DND-41 (cell line): ENCODE data around the gene LCTL.

Source experiments
- EZH2 ChIP-seq: IDR thresholded peaks from 3 replicates; pipeline ENCODE4 v1.6.1; 2012; ENCODE audit warnings: borderline replicate concordance, low read depth, mild to moderate bottlenecking, moderate library complexity, low read length, inconsistent platforms; ENCODE audit not compliant: severe bottlenecking
- TF ChIP-seq, protein P1 (sequence below): IDR thresholded peaks from 2 replicates; pipeline ENCODE4 v1.5.1; 2012; ENCODE audit warnings: borderline replicate concordance, low read length, moderate library complexity, mild to moderate bottlenecking; ENCODE audit not compliant: poor library complexity, severe bottlenecking; ENCODE audit errors: extremely low read depth

DNA sequence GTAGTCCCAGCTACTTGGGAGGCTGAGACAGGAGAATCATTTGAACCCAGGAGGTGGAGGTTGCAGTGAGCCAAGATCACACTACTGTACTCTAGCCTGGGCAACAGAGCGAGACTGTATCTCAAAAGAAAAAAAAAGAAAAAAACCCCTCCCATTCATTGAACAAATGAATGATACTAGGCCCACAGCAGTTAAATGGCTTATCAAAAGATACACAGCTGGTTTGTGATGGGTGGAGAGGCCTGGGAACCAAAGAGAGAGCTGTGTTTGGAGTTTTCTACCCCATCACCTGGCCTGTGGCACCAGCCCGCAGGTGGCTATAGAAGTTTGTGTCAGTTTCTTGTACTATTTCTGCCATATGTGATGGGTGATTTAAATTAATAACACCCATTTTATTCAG lies 43.1 kb upstream of the LCTL start:
- TF ChIP-seq, protein P1, sequence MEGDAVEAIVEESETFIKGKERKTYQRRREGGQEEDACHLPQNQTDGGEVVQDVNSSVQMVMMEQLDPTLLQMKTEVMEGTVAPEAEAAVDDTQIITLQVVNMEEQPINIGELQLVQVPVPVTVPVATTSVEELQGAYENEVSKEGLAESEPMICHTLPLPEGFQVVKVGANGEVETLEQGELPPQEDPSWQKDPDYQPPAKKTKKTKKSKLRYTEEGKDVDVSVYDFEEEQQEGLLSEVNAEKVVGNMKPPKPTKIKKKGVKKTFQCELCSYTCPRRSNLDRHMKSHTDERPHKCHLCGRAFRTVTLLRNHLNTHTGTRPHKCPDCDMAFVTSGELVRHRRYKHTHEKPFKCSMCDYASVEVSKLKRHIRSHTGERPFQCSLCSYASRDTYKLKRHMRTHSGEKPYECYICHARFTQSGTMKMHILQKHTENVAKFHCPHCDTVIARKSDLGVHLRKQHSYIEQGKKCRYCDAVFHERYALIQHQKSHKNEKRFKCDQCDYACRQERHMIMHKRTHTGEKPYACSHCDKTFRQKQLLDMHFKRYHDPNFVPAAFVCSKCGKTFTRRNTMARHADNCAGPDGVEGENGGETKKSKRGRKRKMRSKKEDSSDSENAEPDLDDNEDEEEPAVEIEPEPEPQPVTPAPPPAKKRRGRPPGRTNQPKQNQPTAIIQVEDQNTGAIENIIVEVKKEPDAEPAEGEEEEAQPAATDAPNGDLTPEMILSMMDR: no peak
- TF ChIP-seq EZH2: no peak
